Right lobe of liver (tissue), 4 donors: Measurements from ENCODE around the gene DGUOK.

Experiments
- CTCF ChIP-seq, 4 donors: fragments of 200-600 bp in 3 of 4; fragments of 450-650 bp in 1 of 4; IDR thresholded peaks; one replicate each; pipeline versions ENCODE4 v1.5.1 to v1.8.0; 2016 to 2022; ENCODE audit warnings: antibody characterized with exemption in 4 of 4, mild to moderate bottlenecking in 2 of 4
- POLR2A ChIP-seq: fragments of 450-650 bp; IDR thresholded peaks from one replicate; pipeline ENCODE4 v1.6.1; 2017; ENCODE audit warnings: antibody characterized with exemption, mild to moderate bottlenecking
- donor health status: DM: no; HTN: no; CAD: no.
- donor health status: DM: no; HTN: no; CAD: no.
- donor health status: DM: no; HTN: yes; CAD: no.

- TF ChIP-seq POLR2A (no peak), CTCF (IDR thresholded peaks at IDR 0.05) (no peak)
Observed at GRCh38 chr2:73964223-73964622, 37.5 kb downstream of the DGUOK start.
